ENCODE data around the gene PIP4K2A.

Gene PIP4K2A

GRCh38 chr10:22581461-22581860 lies 132.9 kb downstream of the PIP4K2A start:
- in situ Hi-C loops (cut with MboI; ENCODE audit: low sequenced_read_pairs) = loop anchor here (25.0 kb wide), 1 partner anchor 406 kb away; no protein-coding TSS in a partner anchor
- Histone ChIP-seq H3K9me3 (no peaks in the 10 kb centered on the region), H3K36me3 (replicated peaks) (no peaks in the 10 kb centered on the region)

GRCh38 chr10:22580711-22581110 lies 133.7 kb downstream of the PIP4K2A start:
- H3K4me3 ChIP-seq = no peak overlapping the region
- no peaks in the 10 kb centered on the region for H3K27me3 ChIP-seq (ENCODE audit: low read depth)
- in situ Hi-C loops (cut with MboI; ENCODE audit: low sequenced_read_pairs) = loop anchor here (25.0 kb wide), 1 partner anchor 407 kb away; no protein-coding TSS in a partner anchor
- no peaks in the 10 kb centered on the region for H3K36me3 ChIP-seq (replicated peaks)
- peaks cover 4% of the 10 kb centered on the region for H3K4me1 ChIP-seq
- DNase-seq (ENCODE audit: low spot score in 2 of 2) = no peak
- H3K9me3 ChIP-seq = no peaks in the 10 kb centered on the region

More at GRCh38 chr10:22581461-22581860, 132.9 kb downstream of the PIP4K2A start:
- no peaks in the 10 kb centered on the region for H3K27me3 ChIP-seq (ENCODE audit: low read depth)
- no peak for DNase-seq (ENCODE audit: low spot score in 2 of 2)
- H3K4me3 ChIP-seq = no peak overlapping the region
- H3K4me1 ChIP-seq = peaks cover 4% of the 10 kb centered on the region

DNA sequence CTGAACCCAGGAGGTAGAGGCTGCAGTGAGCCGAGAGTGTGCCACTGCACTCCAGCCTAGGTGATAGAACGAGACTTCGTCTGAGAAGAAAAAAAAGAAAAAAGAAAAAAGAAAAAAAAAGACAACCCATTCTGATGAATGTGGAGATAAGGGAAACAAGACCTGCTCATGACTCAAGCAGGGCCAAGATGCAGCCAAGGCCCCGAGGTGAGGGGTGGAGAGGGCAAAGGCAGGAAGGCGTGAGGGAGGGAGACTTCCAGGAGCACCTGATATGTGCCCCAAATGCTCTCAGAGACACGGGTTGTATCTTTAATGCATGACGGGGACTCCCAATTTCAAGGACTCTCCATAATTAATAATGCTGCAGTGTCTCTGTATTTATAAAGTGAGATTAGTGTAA lies 134.6 kb downstream of the PIP4K2A start:
- Histone ChIP-seq H3K4me1 (peaks cover 4% of the 10 kb centered on the region), H3K4me3 (no peak overlapping the region), H3K27me3 (ENCODE audit: low read depth) (no peaks in the 10 kb centered on the region), H3K9me3 (no peaks in the 10 kb centered on the region), H3K36me3 (replicated peaks) (no peaks in the 10 kb centered on the region)
- in situ Hi-C loops (cut with MboI; ENCODE audit: low sequenced_read_pairs) = loop anchor here (25.0 kb wide), 1 partner anchor 407 kb away; no protein-coding TSS in a partner anchor
- DNase-seq (ENCODE audit: low spot score in 2 of 2) = no peak

GRCh38 chr10:22573820-22574569 lies 140.4 kb downstream of the PIP4K2A start:
- no peaks in the 10 kb centered on the region for H3K9me3 ChIP-seq
- H3K36me3 ChIP-seq (replicated peaks) = peaks cover 4% of the 10 kb centered on the region; the same call in 1 of the 2 replicates
- H3K27me3 ChIP-seq (ENCODE audit: low read depth) = no peaks in the 10 kb centered on the region
- in situ Hi-C loops (cut with MboI; ENCODE audit: low sequenced_read_pairs) = no loop called here
- no peaks in the 10 kb centered on the region for H3K4me1 ChIP-seq
- peak; percentile 26 to 39 for DNase-seq (ENCODE audit: low spot score in 2 of 2)
- no peak overlapping the region for H3K4me3 ChIP-seq

DNA sequence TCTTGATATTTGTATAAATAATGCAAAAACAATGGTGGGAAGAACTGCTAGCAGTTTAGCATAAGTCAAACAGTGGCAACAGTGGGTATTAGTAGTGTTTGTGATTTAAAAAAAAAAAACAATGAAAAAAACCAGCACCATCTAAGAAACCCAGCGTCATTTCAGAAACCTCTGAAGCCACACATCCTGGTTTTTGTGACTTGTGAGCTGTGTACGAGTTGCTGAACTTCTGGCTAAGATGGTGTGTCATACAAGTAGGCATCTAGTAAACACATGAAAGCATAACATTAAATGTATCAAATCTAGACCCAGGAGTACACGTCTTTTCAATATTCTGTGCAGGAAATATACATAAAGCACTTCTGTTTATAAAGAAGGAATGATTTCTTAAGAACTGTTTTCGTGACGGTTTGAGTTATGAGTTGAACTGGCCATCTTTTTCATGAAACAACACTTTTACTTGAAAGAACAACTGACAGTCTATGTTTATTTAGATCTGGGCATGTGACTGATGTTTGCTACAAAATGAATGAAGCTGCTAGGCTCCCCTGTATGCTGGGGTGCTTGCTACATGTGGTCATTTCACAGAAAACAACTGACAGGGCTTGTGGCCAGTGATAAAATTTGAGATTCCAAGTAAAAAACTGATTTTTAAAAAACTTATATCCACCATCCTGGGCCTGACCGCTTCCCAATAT lies 143.5 kb downstream of the PIP4K2A start:
- Histone ChIP-seq H3K36me3 (replicated peaks) (peaks cover 4% of the 10 kb centered on the region; the same call in 1 of the 2 replicates), H3K4me1 (no peaks in the 10 kb centered on the region), H3K4me3 (no peak overlapping the region), H3K27me3 (ENCODE audit: low read depth) (no peaks in the 10 kb centered on the region), H3K9me3 (no peaks in the 10 kb centered on the region)
- in situ Hi-C loops (cut with MboI; ENCODE audit: low sequenced_read_pairs) = no loop called here
- no peak for DNase-seq (ENCODE audit: low spot score in 2 of 2)

GRCh38 chr10:22570234-22570633 lies 144.1 kb downstream of the PIP4K2A start:
- Histone ChIP-seq H3K36me3 (replicated peaks) (peaks cover 4% of the 10 kb centered on the region; the same call in 1 of the 2 replicates), H3K4me1 (no peaks in the 10 kb centered on the region), H3K4me3 (no peak overlapping the region), H3K27me3 (ENCODE audit: low read depth) (no peaks in the 10 kb centered on the region), H3K9me3 (no peaks in the 10 kb centered on the region)
- DNase-seq (ENCODE audit: low spot score in 2 of 2) = no peak
- in situ Hi-C loops (cut with MboI; ENCODE audit: low sequenced_read_pairs) = no loop called here

GRCh38 chr10:22568928-22569327 lies 145.4 kb downstream of the PIP4K2A start:
- Histone ChIP-seq H3K27me3 (ENCODE audit: low read depth) (no peaks in the 10 kb centered on the region), H3K4me1 (no peaks in the 10 kb centered on the region), H3K4me3 (no peak overlapping the region), H3K36me3 (replicated peaks) (peaks cover 4% of the 10 kb centered on the region; the same call in 1 of the 2 replicates), H3K9me3 (no peaks in the 10 kb centered on the region)
- DNase-seq (ENCODE audit: low spot score in 2 of 2) = no peak
- in situ Hi-C loops (cut with MboI; ENCODE audit: low sequenced_read_pairs) = no loop called here

DNA sequence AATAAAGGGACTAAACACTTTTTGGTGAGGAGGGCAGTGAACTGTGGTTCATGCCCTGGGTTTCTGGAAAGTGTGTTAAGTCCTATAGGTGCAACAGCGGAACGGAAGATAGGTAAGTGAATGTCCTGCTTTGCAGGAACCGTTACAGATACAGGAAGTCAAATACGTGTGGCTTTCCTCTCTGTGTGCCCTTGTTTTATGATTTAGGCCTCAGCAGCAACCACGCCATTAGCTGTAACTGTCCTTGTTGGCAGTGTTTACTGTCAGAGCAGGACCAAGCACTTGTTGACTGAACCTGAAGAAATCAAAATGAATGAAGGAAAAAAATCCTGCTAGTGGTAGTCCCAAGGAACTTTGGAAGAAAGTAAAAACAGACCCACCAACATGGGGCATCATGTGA lies 150.3 kb downstream of the PIP4K2A start:
- H3K27me3 ChIP-seq (ENCODE audit: low read depth) = no peaks in the 10 kb centered on the region
- no peaks in the 10 kb centered on the region for H3K9me3 ChIP-seq
- DNase-seq (ENCODE audit: low spot score in 2 of 2) = no peak
- H3K36me3 ChIP-seq (replicated peaks) = no peaks in the 10 kb centered on the region
- in situ Hi-C loops (cut with MboI; ENCODE audit: low sequenced_read_pairs) = no loop called here
- H3K4me1 ChIP-seq = no peaks in the 10 kb centered on the region
- H3K4me3 ChIP-seq = no peak overlapping the region

GRCh38 chr10:22561909-22562308 lies 152.5 kb downstream of the PIP4K2A start:
- H3K4me1 ChIP-seq = no peaks in the 10 kb centered on the region
- DNase-seq (ENCODE audit: low spot score in 2 of 2) = no peak
- no peaks in the 10 kb centered on the region for H3K36me3 ChIP-seq (replicated peaks)
- H3K4me3 ChIP-seq = no peak overlapping the region
- H3K27me3 ChIP-seq (ENCODE audit: low read depth) = no peaks in the 10 kb centered on the region
- H3K9me3 ChIP-seq = no peaks in the 10 kb centered on the region
- in situ Hi-C loops (cut with MboI; ENCODE audit: low sequenced_read_pairs) = no loop called here

DNA sequence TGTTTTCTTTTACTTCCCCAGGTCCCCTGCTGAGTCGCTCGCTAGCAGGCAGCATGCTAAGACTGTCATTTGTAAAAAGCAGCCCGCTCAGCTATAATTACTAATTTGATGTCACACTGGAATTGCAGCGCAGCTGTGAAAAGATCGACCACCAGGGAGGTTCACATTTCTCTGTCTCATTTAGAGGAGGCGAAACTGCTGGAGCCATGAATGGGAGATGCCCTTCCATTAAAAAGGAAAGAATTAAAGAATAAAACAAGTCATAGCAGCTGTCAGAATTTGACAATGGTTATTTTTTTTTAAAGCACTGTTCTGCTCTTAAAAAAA lies 153.5 kb downstream of the PIP4K2A start:
- Histone ChIP-seq H3K4me1 (no peaks in the 10 kb centered on the region), H3K4me3 (no peak overlapping the region), H3K9me3 (no peaks in the 10 kb centered on the region), H3K36me3 (replicated peaks) (no peaks in the 10 kb centered on the region), H3K27me3 (ENCODE audit: low read depth) (no peaks in the 10 kb centered on the region)
- in situ Hi-C loops (cut with MboI; ENCODE audit: low sequenced_read_pairs) = no loop called here
- DNase-seq (ENCODE audit: low spot score in 2 of 2) = no peak

GRCh38 chr10:22560096-22560912 lies 154.1 kb downstream of the PIP4K2A start:
- H3K4me1 ChIP-seq = no peaks in the 10 kb centered on the region
- H3K4me3 ChIP-seq = no peak overlapping the region
- DNase-seq (ENCODE audit: low spot score in 2 of 2) = no peak
- no peaks in the 10 kb centered on the region for H3K27me3 ChIP-seq (ENCODE audit: low read depth)
- H3K36me3 ChIP-seq (replicated peaks) = no peaks in the 10 kb centered on the region
- in situ Hi-C loops (cut with MboI; ENCODE audit: low sequenced_read_pairs) = no loop called here
- no peaks in the 10 kb centered on the region for H3K9me3 ChIP-seq

GRCh38 chr10:22557321-22557720 lies 157.1 kb downstream of the PIP4K2A start:
- in situ Hi-C loops (cut with MboI; ENCODE audit: low sequenced_read_pairs) = no loop called here
- no peak overlapping the region for H3K4me3 ChIP-seq
- H3K9me3 ChIP-seq = no peaks in the 10 kb centered on the region
- H3K36me3 ChIP-seq (replicated peaks) = no peaks in the 10 kb centered on the region
- H3K27me3 ChIP-seq (ENCODE audit: low read depth) = no peaks in the 10 kb centered on the region
- DNase-seq (ENCODE audit: low spot score in 2 of 2) = no peak
- H3K4me1 ChIP-seq = no peaks in the 10 kb centered on the region

- Histone ChIP-seq H3K9me3 (no peaks in the 10 kb centered on the region), H3K4me1 (no peaks in the 10 kb centered on the region), H3K4me3 (no peak overlapping the region), H3K36me3 (replicated peaks) (no peaks in the 10 kb centered on the region), H3K27me3 (ENCODE audit: low read depth) (no peaks in the 10 kb centered on the region)
- DNase-seq (ENCODE audit: low spot score in 2 of 2) = no peak
- in situ Hi-C loops (cut with MboI; ENCODE audit: low sequenced_read_pairs) = no loop called here
These were observed 157.6 kb downstream of the PIP4K2A start for GRCh38 chr10:22556774-22557173.

Data from HAP-1 (cell line).